Esophagus muscularis mucosa (tissue), 3 donors: ENCODE data around the gene GLIS1.

Experiments
- CTCF ChIP-seq, 3 experiments: fragments of 200-600 bp in 2 of 3; fragments of 450-650 bp in 1 of 3; sonication (generic) in 2 of 3; IDR thresholded peaks; one replicate each; pipeline ENCODE4 v1.5.1; 2017 to 2019; ENCODE audit warnings: antibody characterized with exemption in 3 of 3, mild to moderate bottlenecking in 2 of 3, moderate library complexity in 1 of 3
- POLR2A ChIP-seq: fragments of 450-650 bp; IDR thresholded peaks from one replicate; pipeline ENCODE4 v1.6.1; 2017; ENCODE audit warnings: antibody characterized with exemption, moderate library complexity, mild to moderate bottlenecking, low read depth

GRCh38 chr1:53680868-53681267, 58.1 kb downstream of the GLIS1 start:
- TF ChIP-seq CTCF (IDR thresholded peaks at IDR 0.05) (no peak), POLR2A (no peak)
